ENCODE measurements around the gene ATG7. TPM values are rescaled to one million over a fixed set of nuclear protein-coding genes. Genes with fewer than 3 reads are reported as not detected.

Gene ATG7
- total RNA-seq, 1 donor from 2014 or later: 48.5 TPM

DNA sequence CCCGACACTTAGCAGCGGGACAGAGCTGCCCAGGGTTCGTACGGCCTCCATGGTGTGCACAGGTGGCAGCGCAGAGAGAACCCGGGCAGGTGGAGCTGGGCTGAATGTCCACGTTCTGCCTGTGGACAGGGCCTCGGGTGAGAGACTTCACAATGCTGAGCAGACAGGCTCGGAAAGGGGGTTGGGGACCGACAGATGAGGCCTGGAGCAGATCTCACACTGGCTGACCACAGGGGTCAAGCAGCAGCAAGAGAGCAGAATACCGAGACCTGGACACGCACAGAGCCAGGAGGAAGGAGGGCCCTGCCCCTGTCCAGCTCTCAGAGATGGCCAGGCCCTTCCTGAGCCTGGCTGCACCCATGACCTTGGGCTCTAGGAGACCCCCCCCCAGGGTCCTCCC is 288.5 kb downstream of the ATG7 start:
- Histone ChIP-seq H3K27me3 (no peaks in the 10 kb centered on the region), H3K4me1 (peaks cover 10 to 75% of the 10 kb centered on the region in 2 donors), H3K27ac (peak overlapping the region; percentile 66 to 90), H3K9me3 (no peaks in the 10 kb centered on the region), H3K36me3 (peaks cover 25 to 50% of the 10 kb centered on the region in 2 donors), H3K4me3 (no peak overlapping the region)
- TF ChIP-seq, protein P1, sequence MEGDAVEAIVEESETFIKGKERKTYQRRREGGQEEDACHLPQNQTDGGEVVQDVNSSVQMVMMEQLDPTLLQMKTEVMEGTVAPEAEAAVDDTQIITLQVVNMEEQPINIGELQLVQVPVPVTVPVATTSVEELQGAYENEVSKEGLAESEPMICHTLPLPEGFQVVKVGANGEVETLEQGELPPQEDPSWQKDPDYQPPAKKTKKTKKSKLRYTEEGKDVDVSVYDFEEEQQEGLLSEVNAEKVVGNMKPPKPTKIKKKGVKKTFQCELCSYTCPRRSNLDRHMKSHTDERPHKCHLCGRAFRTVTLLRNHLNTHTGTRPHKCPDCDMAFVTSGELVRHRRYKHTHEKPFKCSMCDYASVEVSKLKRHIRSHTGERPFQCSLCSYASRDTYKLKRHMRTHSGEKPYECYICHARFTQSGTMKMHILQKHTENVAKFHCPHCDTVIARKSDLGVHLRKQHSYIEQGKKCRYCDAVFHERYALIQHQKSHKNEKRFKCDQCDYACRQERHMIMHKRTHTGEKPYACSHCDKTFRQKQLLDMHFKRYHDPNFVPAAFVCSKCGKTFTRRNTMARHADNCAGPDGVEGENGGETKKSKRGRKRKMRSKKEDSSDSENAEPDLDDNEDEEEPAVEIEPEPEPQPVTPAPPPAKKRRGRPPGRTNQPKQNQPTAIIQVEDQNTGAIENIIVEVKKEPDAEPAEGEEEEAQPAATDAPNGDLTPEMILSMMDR (IDR thresholded peaks at IDR 0.05): no peak
- DNase-seq (ENCODE audit: low spot score in 2 of 2): no peak
- intact Hi-C loops (cut with DNase I): no loop called here

DNA sequence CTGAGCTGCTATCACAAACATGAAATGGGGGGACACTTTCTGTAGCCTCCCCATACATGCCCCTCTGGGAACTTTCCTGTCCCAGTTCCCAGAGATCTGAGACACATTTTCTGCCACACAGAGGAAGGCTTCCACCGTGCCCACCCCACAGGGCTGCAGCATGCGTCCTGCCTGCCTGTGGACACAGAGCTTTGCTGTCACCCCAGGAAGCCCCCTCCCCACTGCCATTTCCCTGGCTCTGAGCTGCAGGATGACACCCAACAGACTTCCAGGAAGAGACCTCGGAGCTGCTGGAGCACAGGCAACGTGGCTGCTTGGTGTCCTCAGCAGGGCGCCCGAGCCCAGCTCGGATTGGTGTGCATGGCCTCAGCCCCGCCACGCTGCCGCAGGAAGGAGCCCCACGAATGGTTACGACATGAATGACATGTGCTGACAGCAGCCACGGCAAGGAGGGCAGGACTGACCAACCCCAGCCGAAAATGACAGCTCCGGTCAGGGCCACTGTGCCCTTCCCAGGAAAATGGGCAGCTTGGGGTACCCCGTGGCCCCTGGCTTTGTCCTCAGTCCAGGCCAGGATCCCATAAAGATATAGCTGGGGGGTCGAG is 290.2 kb downstream of the ATG7 start:
- H3K36me3 ChIP-seq: peaks cover 33 to 50% of the 10 kb centered on the region in 2 donors
- peaks cover 10 to 71% of the 10 kb centered on the region in 2 donors for H3K4me1 ChIP-seq
- H3K9me3 ChIP-seq: no peaks in the 10 kb centered on the region
- TF ChIP-seq, protein P1 (IDR thresholded peaks at IDR 0.05): no peak
- H3K27me3 ChIP-seq: no peaks in the 10 kb centered on the region
- no peak overlapping the region for H3K4me3 ChIP-seq
- intact Hi-C loops (cut with DNase I): no loop called here
- H3K27ac ChIP-seq: peak overlapping the region; percentile 66
- DNase-seq (ENCODE audit: low spot score in 2 of 2): peak in 1 of 2 donors; percentile 57

DNA sequence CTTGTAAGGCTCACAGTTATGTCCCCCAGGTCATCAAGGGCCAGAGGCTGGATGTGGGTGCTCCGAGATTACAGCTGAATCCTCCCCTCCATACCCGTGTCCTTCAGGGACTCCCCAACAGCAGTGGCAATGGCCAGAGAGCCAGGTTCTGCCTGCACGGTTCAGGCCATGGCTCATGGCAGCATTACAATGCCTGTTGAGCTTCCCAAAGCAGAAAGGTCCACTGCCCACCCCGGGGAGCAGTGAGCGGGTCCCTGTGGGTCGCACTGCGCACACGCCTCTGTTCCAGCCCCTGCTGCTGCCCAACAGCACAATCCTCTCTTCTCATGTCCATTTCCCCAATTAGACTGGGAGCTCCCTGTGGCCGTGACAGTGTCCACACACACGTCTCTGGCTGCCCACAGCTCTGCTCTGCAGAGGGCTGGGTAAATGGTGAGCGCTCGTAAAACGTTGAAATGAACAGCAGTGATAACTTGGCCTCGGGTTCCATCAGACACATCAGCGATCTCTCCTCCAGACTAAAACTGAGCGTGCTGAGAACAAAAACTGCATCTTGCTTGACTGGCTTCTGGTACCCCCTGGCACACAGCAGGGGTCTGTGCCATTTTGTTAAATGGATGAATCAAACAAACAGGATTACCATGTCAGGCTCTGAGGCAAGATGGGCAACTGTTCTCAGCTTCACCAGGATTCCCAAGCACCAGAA is 291.1 kb downstream of the ATG7 start:
- peak in 1 of 2 donors; percentile 60 for DNase-seq (ENCODE audit: low spot score in 2 of 2)

DNA sequence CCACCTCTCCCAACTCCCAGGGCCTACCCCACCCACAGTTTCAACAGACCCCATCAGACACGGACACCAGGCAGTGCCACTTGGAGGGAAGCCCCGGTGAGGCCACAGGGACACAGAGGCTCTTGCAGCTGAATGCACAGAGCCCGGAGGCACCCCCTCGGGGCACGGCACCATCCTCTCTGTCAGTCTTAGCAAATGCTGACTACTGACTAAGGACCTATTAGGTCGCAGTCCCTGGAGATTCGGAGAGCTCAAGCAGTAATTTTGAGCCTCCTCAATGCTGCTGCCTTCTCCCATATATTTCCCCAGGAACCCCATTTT is 291.6 kb downstream of the ATG7 start:
- H3K4me3 ChIP-seq: no peak overlapping the region
- TF ChIP-seq, protein P1 (IDR thresholded peaks at IDR 0.05): no peak
- no peaks in the 10 kb centered on the region for H3K9me3 ChIP-seq
- H3K27ac ChIP-seq: peak overlapping the region; percentile 45 to 66
- H3K4me1 ChIP-seq: peaks cover 12 to 64% of the 10 kb centered on the region in 2 donors
- intact Hi-C loops (cut with DNase I): no loop called here
- no peaks in the 10 kb centered on the region for H3K27me3 ChIP-seq
- peaks cover 28 to 43% of the 10 kb centered on the region in 2 donors for H3K36me3 ChIP-seq
- DNase-seq (ENCODE audit: low spot score in 2 of 2): peak in 1 of 2 donors; percentile 57

More for the DNA sequence above, 291.1 kb downstream of the ATG7 start:
- Histone ChIP-seq H3K4me3 (no peak overlapping the region), H3K36me3 (peaks cover 33 to 48% of the 10 kb centered on the region in 2 donors), H3K4me1 (peaks cover 12 to 68% of the 10 kb centered on the region in 2 donors), H3K27ac (peak overlapping the region; percentile 66), H3K27me3 (no peaks in the 10 kb centered on the region), H3K9me3 (no peaks in the 10 kb centered on the region)
- intact Hi-C loops (cut with DNase I): no loop called here
- TF ChIP-seq, protein P1 (IDR thresholded peaks at IDR 0.05): no peak

DNA sequence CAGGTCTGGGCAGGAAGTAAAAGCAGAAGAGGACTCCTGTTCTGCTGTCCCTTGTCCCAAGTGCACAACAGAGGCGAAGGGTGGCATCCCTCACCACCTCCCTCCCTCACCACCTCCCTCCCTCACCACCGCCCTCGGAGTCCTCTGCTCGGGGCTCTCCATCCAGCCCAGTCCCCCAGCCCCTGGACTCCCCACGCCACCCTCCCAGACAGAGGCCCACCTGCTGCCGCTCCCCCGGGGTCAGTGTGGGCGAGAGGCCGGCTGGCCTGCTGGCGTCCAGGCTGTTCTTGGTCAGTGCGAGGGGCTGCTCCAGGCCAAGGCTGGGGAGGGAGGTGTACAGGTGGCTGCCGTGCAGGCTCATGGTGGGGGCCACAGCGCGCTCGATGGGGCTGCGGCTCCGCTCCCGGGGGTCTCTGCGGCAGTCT is 292.4 kb downstream of the ATG7 start:
- peaks cover 16 to 64% of the 10 kb centered on the region in 2 donors for H3K4me1 ChIP-seq
- no peak overlapping the region for H3K4me3 ChIP-seq
- TF ChIP-seq, protein P1 (IDR thresholded peaks at IDR 0.05): no peak
- no peaks in the 10 kb centered on the region for H3K9me3 ChIP-seq
- H3K27ac ChIP-seq: peak overlapping the region; percentile 45 to 99
- intact Hi-C loops (cut with DNase I): loop anchor here (5.0 kb wide), 1 partner anchor 52 kb away; no protein-coding TSS in a partner anchor
- peak in 1 of 2 donors; percentile 59 for DNase-seq (ENCODE audit: low spot score in 2 of 2)
- no peaks in the 10 kb centered on the region for H3K27me3 ChIP-seq
- peaks cover 23 to 37% of the 10 kb centered on the region in 2 donors for H3K36me3 ChIP-seq

Measured in ascending aorta (tissue), 2 donors.